ENCODE data around the gene CCT7. TPM values are rescaled to one million over a fixed set of nuclear protein-coding genes. Genes with fewer than 3 reads are reported as not detected.

Gene CCT7
- total RNA-seq, 2 experiments from 2014 or later = 259 to 262 TPM

DNA sequence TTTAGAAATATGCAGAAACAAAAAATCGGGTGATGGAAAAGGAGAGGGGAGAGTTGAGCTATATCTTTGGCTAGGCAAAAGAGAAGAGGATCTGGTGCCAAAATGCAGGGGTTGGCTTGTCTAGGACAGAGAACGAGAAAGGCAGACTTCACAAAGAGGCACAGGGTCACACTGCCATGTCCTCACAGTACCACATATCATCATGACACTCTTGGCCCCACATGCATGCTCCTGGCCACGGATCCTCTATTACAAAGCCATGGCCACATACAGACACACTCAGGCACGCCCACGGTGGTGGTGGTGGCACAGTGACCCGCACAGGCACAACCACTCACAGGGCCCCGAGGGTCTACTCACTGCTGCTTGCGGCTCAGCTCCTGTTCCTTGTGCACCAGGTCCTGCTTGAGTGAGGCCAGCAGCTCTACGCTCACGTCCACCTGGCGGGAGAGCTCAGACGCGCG is 34.3 kb downstream of the CCT7 start:
- Mint-ChIP-seq H3K4me1 (peaks cover 24% of the 10 kb centered on the region), H3K36me3 (ENCODE audit: low read depth) (peaks cover 4% of the 10 kb centered on the region), H3K9me3 (no peaks in the 10 kb centered on the region), H3K4me3 (peak overlapping the region; percentile 16), H3K27ac (peak overlapping the region; percentile 1), H3K27me3 (no peaks in the 10 kb centered on the region)
- ChIA-PET CTCF (interaction anchor here (1.0 to 1.6 kb wide), 2 partner anchors 22 to 56 kb away, joined by 4 to 9 read pairs; no protein-coding TSS in a partner anchor), POLR2A (interaction anchor here (0.7 to 2.1 kb wide), 3 partner anchors 34 to 197 kb away, joined by 3 to 18 read pairs (median 3); partner anchors contain the start of genes CCT7 and PRADC1)
- no peak for DNase-seq

DNA sequence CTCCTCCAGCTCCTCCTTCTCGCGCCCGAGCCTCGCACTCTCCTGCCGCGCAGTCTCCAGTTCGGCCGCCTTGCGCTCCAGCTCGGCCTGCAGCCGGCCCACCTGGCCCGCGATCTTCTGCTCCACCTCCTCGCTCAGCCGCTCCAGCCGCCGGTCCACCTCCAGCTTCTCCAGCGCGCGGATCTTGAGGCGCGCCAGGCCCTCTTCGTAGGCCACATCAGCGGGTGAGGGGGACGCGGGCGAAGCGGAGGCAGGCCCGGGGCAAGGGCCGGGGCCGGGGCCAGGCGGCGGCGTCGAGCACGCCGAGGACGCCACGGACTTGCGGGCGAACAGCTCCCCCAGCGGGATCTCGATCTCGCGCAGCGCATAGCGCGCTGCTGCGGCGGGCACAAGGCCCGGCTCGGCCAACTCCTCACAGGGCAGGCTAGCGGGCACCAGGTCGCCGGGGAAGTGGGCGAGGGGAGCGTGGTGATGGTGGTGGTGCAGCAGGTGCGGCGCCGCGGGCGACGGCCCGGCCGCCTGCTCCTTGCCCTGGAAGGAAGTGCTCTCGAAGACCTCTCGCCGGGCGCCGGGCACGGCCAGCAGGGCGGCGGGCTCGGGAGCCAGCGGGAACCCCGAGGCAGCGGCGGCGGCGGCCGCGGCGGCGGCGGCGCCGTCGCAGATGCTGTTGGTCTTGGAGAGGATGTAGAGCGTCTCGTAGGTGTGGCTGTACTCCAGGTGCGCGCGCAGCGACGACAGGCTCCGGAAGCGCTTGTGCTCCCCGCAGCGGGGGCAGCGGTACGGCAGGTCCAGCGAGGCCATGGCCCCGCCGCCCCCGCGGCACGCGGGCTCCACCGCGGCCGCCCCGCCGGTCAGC is 35.0 kb downstream of the CCT7 start:
- Mint-ChIP-seq H3K9me3 (no peaks in the 10 kb centered on the region), H3K4me1 (peaks cover 24% of the 10 kb centered on the region), H3K36me3 (ENCODE audit: low read depth) (peaks cover 3% of the 10 kb centered on the region), H3K4me3 (peak overlapping the region; percentile 41), H3K27ac (no peak overlapping the region), H3K27me3 (no peaks in the 10 kb centered on the region)
- CTCF ChIA-PET = interaction anchor here (1.0 to 1.6 kb wide), 2 partner anchors 21 to 57 kb away, joined by 4 to 9 read pairs; no protein-coding TSS in a partner anchor
- peak; percentile 84 for DNase-seq
- POLR2A ChIA-PET = interaction anchor here (0.7 to 2.1 kb wide), 3 partner anchors 35 to 198 kb away, joined by 3 to 18 read pairs (median 3); partner anchors contain the start of genes CCT7 and PRADC1

- Mint-ChIP-seq H3K27me3 (no peaks in the 10 kb centered on the region), H3K4me1 (peaks cover 24% of the 10 kb centered on the region), H3K9me3 (no peaks in the 10 kb centered on the region), H3K4me3 (peak overlapping the region; percentile 65), H3K27ac (no peak overlapping the region), H3K36me3 (ENCODE audit: low read depth) (peaks cover 3% of the 10 kb centered on the region)
- POLR2A ChIA-PET = interaction anchor here (1.5 kb wide), 1 partner anchor 12 kb away, joined by 5 read pairs; no protein-coding TSS in a partner anchor
- CTCF ChIA-PET = no interaction called here
- DNase-seq = no peak
These were observed 35.8 kb downstream of the CCT7 start for GRCh38 chr2:73269686-73270465.

GRCh38 chr2:73272270-73272669 is 38.2 kb downstream of the CCT7 start:
- POLR2A ChIA-PET = interaction anchor here (2.8 kb wide), 1 partner anchor 37 kb away, joined by 14 read pairs; the partner anchor contains the start of gene CCT7

GRCh38 chr2:73279852-73280251 is 45.7 kb downstream of the CCT7 start:
- no peak for DNase-seq
- ChIA-PET POLR2A (interaction anchor here (1.0 kb wide), 1 partner anchor 11 kb away, joined by 4 read pairs; no protein-coding TSS in a partner anchor), CTCF (interaction anchor here (1.0 to 3.2 kb wide), 2 partner anchors 9 to 11 kb away, joined by 3 to 15 read pairs; no protein-coding TSS in a partner anchor)
- Mint-ChIP-seq H3K4me1 (peaks cover 11% of the 10 kb centered on the region), H3K27ac (no peak overlapping the region), H3K4me3 (no peak overlapping the region), H3K27me3 (no peaks in the 10 kb centered on the region), H3K9me3 (no peaks in the 10 kb centered on the region), H3K36me3 (ENCODE audit: low read depth) (peaks cover 5% of the 10 kb centered on the region)

More at GRCh38 chr2:73272270-73272669, 38.2 kb downstream of the CCT7 start:
- CTCF ChIA-PET = interaction anchor here (2.2 kb wide), 1 partner anchor 17 kb away, joined by 7 read pairs; no protein-coding TSS in a partner anchor
- DNase-seq = no peak
- Mint-ChIP-seq H3K4me3 (no peak overlapping the region), H3K27ac (no peak overlapping the region), H3K36me3 (ENCODE audit: low read depth) (peaks cover 3% of the 10 kb centered on the region), H3K9me3 (no peaks in the 10 kb centered on the region), H3K4me1 (peaks cover 20% of the 10 kb centered on the region), H3K27me3 (no peaks in the 10 kb centered on the region)

DNA sequence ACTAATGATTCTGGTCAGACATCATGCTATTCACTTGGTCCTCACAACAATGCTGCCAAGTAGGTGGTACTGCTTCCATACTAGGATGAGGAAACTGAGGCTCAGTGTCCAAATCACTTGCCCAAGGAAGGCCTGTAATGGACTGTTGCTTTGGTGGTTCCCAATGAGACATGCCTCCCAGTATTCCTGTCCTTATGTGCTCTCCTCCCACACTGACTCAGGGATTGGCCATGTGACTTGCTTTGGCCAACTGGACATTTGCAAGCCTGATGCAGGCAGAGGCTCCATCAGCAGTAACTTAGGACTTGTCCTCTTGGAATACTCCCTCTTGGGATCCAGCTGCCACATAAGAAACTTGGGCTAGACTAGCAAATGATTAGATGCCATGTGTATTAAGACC is 47.1 kb downstream of the CCT7 start:
- DNase-seq = no peak
- ChIA-PET CTCF (interaction anchor here (3.2 kb wide), 1 partner anchor 10 kb away, joined by 15 read pairs; no protein-coding TSS in a partner anchor), POLR2A (no interaction called here)
- H3K36me3 Mint-ChIP-seq (ENCODE audit: low read depth) = peaks cover 5% of the 10 kb centered on the region
- no peaks in the 10 kb centered on the region for H3K27me3 Mint-ChIP-seq
- peaks cover 20% of the 10 kb centered on the region for H3K4me1 Mint-ChIP-seq
- no peak overlapping the region for H3K4me3 Mint-ChIP-seq
- no peaks in the 10 kb centered on the region for H3K9me3 Mint-ChIP-seq
- no peak overlapping the region for H3K27ac Mint-ChIP-seq

GRCh38 chr2:73282924-73283544 is 48.9 kb downstream of the CCT7 start:
- H3K9me3 Mint-ChIP-seq = no peaks in the 10 kb centered on the region
- peaks cover 7% of the 10 kb centered on the region for H3K27me3 Mint-ChIP-seq
- CTCF ChIA-PET = interaction anchor here (0.5 kb wide), 1 partner anchor 71 kb away, joined by 3 read pairs; no protein-coding TSS in a partner anchor
- DNase-seq = no peak
- peaks cover 20% of the 10 kb centered on the region for H3K4me1 Mint-ChIP-seq
- H3K4me3 Mint-ChIP-seq = peak overlapping the region; percentile 76
- peaks cover 5% of the 10 kb centered on the region for H3K36me3 Mint-ChIP-seq (ENCODE audit: low read depth)
- H3K27ac Mint-ChIP-seq = no peak overlapping the region
- POLR2A ChIA-PET = no interaction called here

GRCh38 chr2:73283545-73284295 is 49.6 kb downstream of the CCT7 start:
- Mint-ChIP-seq H3K36me3 (ENCODE audit: low read depth) (peaks cover 5% of the 10 kb centered on the region), H3K27ac (no peak overlapping the region), H3K27me3 (peaks cover 13% of the 10 kb centered on the region), H3K4me3 (peak overlapping the region; percentile 76), H3K9me3 (no peaks in the 10 kb centered on the region), H3K4me1 (peaks cover 20% of the 10 kb centered on the region)
- no peak for DNase-seq
- ChIA-PET POLR2A (interaction anchor here (1.9 kb wide), 1 partner anchor 50 kb away, joined by 9 read pairs; the partner anchor contains the start of genes CCT7 and PRADC1), CTCF (interaction anchor here (1.0 kb wide), 1 partner anchor 10 kb away, joined by 3 read pairs; no protein-coding TSS in a partner anchor)

DNA sequence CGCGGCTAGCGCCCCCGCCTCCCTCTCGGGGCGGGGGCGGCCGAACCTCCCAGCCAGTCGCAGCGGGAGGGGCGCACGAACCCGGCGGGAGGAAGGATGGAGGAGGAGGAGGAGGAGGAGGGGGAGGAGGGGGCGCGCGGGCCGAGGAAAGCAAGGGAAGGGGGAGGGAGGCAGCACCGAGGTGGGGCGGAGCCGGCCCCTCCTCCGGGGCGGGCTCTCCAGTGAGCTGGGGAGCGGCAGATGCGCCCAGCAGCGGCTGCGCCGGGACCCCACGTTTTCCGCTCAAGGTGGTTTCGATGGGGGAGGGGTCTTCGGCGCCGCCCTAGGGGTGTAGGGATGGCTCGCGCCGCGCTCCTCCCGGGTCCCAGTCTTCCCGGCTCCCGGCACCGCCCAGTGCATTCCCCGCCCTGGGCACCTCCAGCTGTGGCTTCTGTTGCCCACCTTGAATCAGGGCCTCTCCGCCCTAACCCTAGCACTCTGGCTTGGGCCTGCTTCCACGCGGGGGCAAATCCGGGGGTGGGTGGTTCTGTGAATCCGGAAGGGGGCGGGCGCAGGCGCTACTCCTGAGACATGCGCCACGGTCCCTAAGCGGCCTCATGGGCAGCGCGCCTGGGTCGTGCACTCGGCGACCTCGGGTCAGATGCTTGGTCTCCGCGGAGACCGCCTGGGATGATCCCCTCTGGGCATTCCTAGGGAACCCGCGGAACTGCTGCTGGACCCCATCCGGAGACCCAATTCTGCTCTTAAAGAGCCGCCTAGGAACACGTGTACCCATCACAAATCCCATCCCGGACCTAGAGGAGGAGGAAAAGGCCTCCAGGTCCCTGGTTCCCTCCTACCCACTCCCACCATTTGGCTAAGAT is 50.4 kb downstream of the CCT7 start, which contains the start of gene FBXO41:
FBXO41 (minus strand) TSS at position 183 of the 863 bp plus-strand sequence. CDS start 14,848 bp downstream, outside the sequence.
- peaks cover 20% of the 10 kb centered on the region for H3K4me1 Mint-ChIP-seq
- peak within 1 kb of the TSS; percentile 76 for H3K4me3 Mint-ChIP-seq
- ChIA-PET POLR2A (interaction anchor here (0.5 to 1.9 kb wide), 2 partner anchors 51 to 101 kb away, joined by 3 to 9 read pairs; partner anchors contain the start of genes ALMS1, CCT7 and PRADC1), CTCF (interaction anchor here (1.0 kb wide), 1 partner anchor 9 kb away, joined by 3 read pairs; no protein-coding TSS in a partner anchor)
- peaks cover 5% of the 10 kb centered on the region for H3K36me3 Mint-ChIP-seq (ENCODE audit: low read depth)
- H3K9me3 Mint-ChIP-seq = no peaks in the 10 kb centered on the region
- H3K27me3 Mint-ChIP-seq = peaks cover 20% of the 10 kb centered on the region
- DNase-seq = peak; percentile 72
- no peak within 1 kb of the TSS for H3K27ac Mint-ChIP-seq

DNA sequence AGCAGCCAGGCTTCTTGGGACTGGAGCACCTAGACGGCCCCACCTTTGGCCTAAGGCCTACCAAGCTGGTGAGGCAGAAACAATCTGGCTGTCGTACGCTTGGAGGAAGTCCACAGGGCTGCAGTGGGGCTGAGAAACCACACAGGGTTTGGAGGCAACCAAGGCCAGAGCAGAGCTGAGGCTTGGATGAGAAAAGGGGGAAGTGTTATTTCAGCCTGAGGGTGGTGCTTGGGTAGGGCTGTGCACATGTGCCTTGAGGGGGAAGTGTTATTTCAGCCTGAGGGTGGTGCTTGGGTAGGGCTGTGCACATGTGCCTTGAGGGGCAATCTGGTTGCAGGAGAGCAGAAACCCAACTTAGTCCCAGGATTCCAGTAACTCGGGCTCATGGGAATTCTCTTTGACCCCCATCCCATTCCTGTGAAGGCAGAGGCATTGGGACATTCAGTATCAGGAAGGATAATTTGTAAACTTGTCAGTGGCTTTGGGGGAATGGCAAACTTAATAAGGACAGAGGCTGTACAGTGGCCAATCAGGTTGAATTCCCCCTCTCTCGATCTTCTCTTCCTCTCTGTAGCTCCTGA is 51.1 kb downstream of the CCT7 start:
- H3K4me3 Mint-ChIP-seq = peak overlapping the region; percentile 53
- no peaks in the 10 kb centered on the region for H3K9me3 Mint-ChIP-seq
- CTCF ChIA-PET = interaction anchor here (1.1 to 1.2 kb wide), 2 partner anchors 50 to 108 kb away, joined by 3 to 5 read pairs; no protein-coding TSS in a partner anchor
- peaks cover 26% of the 10 kb centered on the region for H3K27me3 Mint-ChIP-seq
- DNase-seq = no peak
- H3K4me1 Mint-ChIP-seq = peaks cover 20% of the 10 kb centered on the region
- POLR2A ChIA-PET = interaction anchor here (0.5 to 1.9 kb wide), 2 partner anchors 51 to 100 kb away, joined by 3 to 9 read pairs; partner anchors contain the start of genes ALMS1, CCT7 and PRADC1
- no peak overlapping the region for H3K27ac Mint-ChIP-seq
- peaks cover 3% of the 10 kb centered on the region for H3K36me3 Mint-ChIP-seq (ENCODE audit: low read depth)
